ENCODE measurements around the gene TACR2.

The TACR2 gene

DNA sequence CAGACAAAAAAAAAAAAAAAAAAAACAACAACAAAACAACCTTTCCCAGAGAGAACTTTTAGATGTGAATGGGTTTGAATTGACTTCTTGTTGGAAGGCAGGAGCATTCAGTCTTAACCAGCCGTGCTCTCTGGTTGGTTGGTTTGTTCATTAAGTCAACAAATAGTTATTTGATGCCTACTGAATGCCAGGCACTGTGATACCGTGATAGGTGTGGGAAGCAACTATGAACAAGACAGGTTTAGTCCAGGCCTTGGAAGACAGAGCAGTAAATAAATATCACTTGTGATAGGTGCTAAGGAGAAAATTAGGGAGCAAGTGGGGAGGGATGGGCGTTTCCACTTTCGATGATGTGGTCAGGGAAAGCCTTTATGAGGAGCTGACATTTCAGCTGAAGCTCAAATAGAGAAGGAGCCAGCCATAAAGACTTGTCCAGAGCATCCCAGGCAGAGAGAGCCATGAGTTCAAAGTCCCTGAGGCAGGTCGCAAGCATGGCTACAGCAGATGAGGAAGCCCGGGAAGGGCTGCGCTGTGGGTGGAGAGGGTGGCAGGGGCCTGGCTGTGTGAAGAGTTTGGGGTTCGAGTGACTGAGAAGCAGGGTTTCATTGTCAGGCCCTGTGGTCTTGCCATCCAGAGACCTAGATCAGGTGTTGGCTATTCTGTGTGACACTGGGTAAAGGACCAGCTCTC is 42.5 kb upstream of the TACR2 start:
- no peaks in the 10 kb centered on the region for H3K79me2 ChIP-seq (ENCODE audit: insufficient read depth, low read length)
- no peaks in the 10 kb centered on the region for H4K20me1 ChIP-seq (ENCODE audit: insufficient read depth, low read length)
- H3K36me3 ChIP-seq (ENCODE audit: insufficient read depth, low read length): no peaks in the 10 kb centered on the region
- H3K27me3 ChIP-seq (ENCODE audit: insufficient read depth, low read length, poor library complexity): no peaks in the 10 kb centered on the region
- no peak overlapping the region for H3K4me2 ChIP-seq (ENCODE audit: insufficient read depth, low read length)
- H3K9ac ChIP-seq (ENCODE audit: low read depth, low read length): no peak overlapping the region
- no peak for DNase-seq
- ATAC-seq (ENCODE audit: insufficient read depth, low read depth): no peak
- no peak for TF ChIP-seq EZH2 (IDR thresholded peaks at IDR 0.05; ENCODE audit: borderline replicate concordance, low read depth, low read length, severe bottlenecking)
- TF ChIP-seq, protein P1, sequence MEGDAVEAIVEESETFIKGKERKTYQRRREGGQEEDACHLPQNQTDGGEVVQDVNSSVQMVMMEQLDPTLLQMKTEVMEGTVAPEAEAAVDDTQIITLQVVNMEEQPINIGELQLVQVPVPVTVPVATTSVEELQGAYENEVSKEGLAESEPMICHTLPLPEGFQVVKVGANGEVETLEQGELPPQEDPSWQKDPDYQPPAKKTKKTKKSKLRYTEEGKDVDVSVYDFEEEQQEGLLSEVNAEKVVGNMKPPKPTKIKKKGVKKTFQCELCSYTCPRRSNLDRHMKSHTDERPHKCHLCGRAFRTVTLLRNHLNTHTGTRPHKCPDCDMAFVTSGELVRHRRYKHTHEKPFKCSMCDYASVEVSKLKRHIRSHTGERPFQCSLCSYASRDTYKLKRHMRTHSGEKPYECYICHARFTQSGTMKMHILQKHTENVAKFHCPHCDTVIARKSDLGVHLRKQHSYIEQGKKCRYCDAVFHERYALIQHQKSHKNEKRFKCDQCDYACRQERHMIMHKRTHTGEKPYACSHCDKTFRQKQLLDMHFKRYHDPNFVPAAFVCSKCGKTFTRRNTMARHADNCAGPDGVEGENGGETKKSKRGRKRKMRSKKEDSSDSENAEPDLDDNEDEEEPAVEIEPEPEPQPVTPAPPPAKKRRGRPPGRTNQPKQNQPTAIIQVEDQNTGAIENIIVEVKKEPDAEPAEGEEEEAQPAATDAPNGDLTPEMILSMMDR (IDR thresholded peaks at IDR 0.05; ENCODE audit: borderline replicate concordance, extremely low read depth, low read length, poor library complexity, severe bottlenecking): no peak
- H2AFZ ChIP-seq (ENCODE audit: low read depth, low read length): no peak overlapping the region
- no peak overlapping the region for H3K27ac ChIP-seq (ENCODE audit: low read length)
- 0 out of 2 replicates have a peak, but pooled peaks cover 5% of the 10 kb centered on the region for H3K4me1 ChIP-seq (ENCODE audit: insufficient read depth, low read length)
- H3K4me3 ChIP-seq (ENCODE audit: low read depth in 1 of 2, low read length in 2 of 2): no peak overlapping the region
- no peaks in the 10 kb centered on the region for H3K9me3 ChIP-seq (ENCODE audit: insufficient read depth, low read length, severe bottlenecking)

- Histone ChIP-seq H2AFZ (ENCODE audit: low read depth, low read length) (no peak overlapping the region), H3K27me3 (ENCODE audit: insufficient read depth, low read length, poor library complexity) (peaks cover 4% of the 10 kb centered on the region), H3K27ac (ENCODE audit: low read length) (no peak overlapping the region), H3K4me3 (ENCODE audit: low read depth in 1 of 2, low read length in 2 of 2) (no peak overlapping the region), H3K4me2 (ENCODE audit: insufficient read depth, low read length) (no peak overlapping the region), H3K79me2 (ENCODE audit: insufficient read depth, low read length) (no peaks in the 10 kb centered on the region), H3K9ac (ENCODE audit: low read depth, low read length) (no peak overlapping the region), H4K20me1 (ENCODE audit: insufficient read depth, low read length) (no peaks in the 10 kb centered on the region), H3K4me1 (ENCODE audit: insufficient read depth, low read length) (0 out of 2 replicates have a peak, but pooled peaks cover 5% of the 10 kb centered on the region), H3K36me3 (ENCODE audit: insufficient read depth, low read length) (no peaks in the 10 kb centered on the region), H3K9me3 (ENCODE audit: insufficient read depth, low read length, severe bottlenecking) (no peaks in the 10 kb centered on the region)
- DNase-seq: no peak
- TF ChIP-seq EZH2 (IDR thresholded peaks at IDR 0.05; ENCODE audit: borderline replicate concordance, low read depth, low read length, severe bottlenecking): no peak
- ATAC-seq (ENCODE audit: insufficient read depth, low read depth): no peak
Measured at GRCh38 chr10:69458430-69459100, 41.8 kb upstream of the TACR2 start.

DNA sequence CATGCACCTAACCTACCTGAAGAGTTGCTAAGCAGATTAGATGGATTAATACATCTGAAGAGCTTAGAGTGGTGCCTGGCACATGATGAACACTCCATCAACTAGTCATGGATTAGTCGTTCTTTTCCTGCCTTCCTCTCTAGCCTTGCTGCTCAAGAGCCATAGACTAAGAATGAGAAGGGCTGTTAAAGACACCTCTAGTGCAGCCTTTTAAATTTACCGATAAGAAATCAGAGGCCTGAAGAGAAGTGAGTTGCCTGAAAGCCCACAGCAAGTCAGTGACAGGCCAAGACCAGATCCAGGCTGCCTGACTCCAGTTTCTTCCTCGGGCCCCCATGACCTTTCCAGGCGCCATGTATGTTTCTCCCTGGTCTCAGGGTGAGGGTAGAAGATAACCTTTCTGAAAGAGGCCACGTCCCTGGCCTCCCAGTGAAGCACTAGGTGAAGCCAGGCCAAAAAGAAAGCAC is 41.1 kb upstream of the TACR2 start:
- Histone ChIP-seq H3K79me2 (ENCODE audit: insufficient read depth, low read length) (no peaks in the 10 kb centered on the region), H2AFZ (ENCODE audit: low read depth, low read length) (no peak overlapping the region), H3K4me2 (ENCODE audit: insufficient read depth, low read length) (no peak overlapping the region), H3K9ac (ENCODE audit: low read depth, low read length) (no peak overlapping the region), H3K4me1 (ENCODE audit: insufficient read depth, low read length) (0 out of 2 replicates have a peak, but pooled peaks cover 5% of the 10 kb centered on the region), H3K36me3 (ENCODE audit: insufficient read depth, low read length) (no peaks in the 10 kb centered on the region), H3K4me3 (ENCODE audit: low read depth in 1 of 2, low read length in 2 of 2) (no peak overlapping the region), H3K9me3 (ENCODE audit: insufficient read depth, low read length, severe bottlenecking) (no peaks in the 10 kb centered on the region), H4K20me1 (ENCODE audit: insufficient read depth, low read length) (no peaks in the 10 kb centered on the region), H3K27ac (ENCODE audit: low read length) (no peak overlapping the region), H3K27me3 (ENCODE audit: insufficient read depth, low read length, poor library complexity) (peaks cover 6% of the 10 kb centered on the region)
- DNase-seq (no peak), ATAC-seq (ENCODE audit: insufficient read depth, low read depth) (no peak)
- TF ChIP-seq, protein P1 (IDR thresholded peaks at IDR 0.05; ENCODE audit: borderline replicate concordance, extremely low read depth, low read length, poor library complexity, severe bottlenecking): no peak
- TF ChIP-seq EZH2 (IDR thresholded peaks at IDR 0.05; ENCODE audit: borderline replicate concordance, low read depth, low read length, severe bottlenecking): no peak

Data from DND-41 (cell line).